Esophagus muscularis mucosa (tissue), 2 donors: ENCODE measurements around the gene PLAC1.

Experiments used
- EP300 ChIP-seq: sonication (generic); formaldehyde crosslinking; IDR thresholded peaks from one replicate; pipeline ENCODE4 v1.6.1; 2017; ENCODE audit warnings: antibody characterized with exemption
- POLR2A ChIP-seq: fragments of 450-650 bp; IDR thresholded peaks from one replicate; pipeline ENCODE4 v1.6.1; 2017; ENCODE audit warnings: antibody characterized with exemption, moderate library complexity, mild to moderate bottlenecking, low read depth

GRCh38 chrX:134551376-134552048 lies 106.8 kb downstream of the PLAC1 start:
- TF ChIP-seq POLR2A (no peak), EP300 (no peak)
